ENCODE measurements around the gene DPP6. TPM values are rescaled to one million over a fixed set of nuclear protein-coding genes. Genes with fewer than 3 reads are reported as not detected.

DPP6 gene
- total RNA-seq, 1 donor from 2014 or later, result not detected

DNA sequence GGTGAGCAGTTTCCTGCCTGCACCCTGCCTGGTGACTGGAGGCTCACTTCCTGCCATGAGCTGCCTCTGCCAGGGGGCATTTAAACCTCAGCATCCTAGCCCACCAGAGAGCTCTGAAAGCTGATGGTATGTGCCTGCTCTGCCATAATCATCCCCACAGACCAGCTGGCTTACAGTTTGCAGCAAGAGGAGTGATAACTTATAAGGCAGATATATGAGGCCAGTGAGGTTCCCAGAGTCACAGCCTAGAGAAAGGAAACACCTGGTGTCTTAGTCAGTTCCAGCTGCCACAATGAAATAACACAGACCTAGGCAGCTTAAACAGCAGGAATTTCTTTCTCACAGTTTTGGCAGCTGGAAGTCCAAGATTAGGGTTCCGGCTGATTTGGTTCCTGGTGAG, 718.8 kb downstream of the DPP6 start:
- H3K4me1 Mint-ChIP-seq (ENCODE audit: low read depth, unreplicated experiment), result no peaks in the 10 kb centered on the region
- no peak overlapping the region for H3K4me3 Mint-ChIP-seq (ENCODE audit: unreplicated experiment)
- no peaks in the 10 kb centered on the region for H3K36me3 Mint-ChIP-seq (ENCODE audit: unreplicated experiment)
- peaks cover 29% of the 10 kb centered on the region for H3K9me3 Mint-ChIP-seq (ENCODE audit: unreplicated experiment)
- H3K27me3 Mint-ChIP-seq (ENCODE audit: unreplicated experiment), result no peaks in the 10 kb centered on the region
- no peak for DNase-seq
- TF ChIP-seq, protein P1, sequence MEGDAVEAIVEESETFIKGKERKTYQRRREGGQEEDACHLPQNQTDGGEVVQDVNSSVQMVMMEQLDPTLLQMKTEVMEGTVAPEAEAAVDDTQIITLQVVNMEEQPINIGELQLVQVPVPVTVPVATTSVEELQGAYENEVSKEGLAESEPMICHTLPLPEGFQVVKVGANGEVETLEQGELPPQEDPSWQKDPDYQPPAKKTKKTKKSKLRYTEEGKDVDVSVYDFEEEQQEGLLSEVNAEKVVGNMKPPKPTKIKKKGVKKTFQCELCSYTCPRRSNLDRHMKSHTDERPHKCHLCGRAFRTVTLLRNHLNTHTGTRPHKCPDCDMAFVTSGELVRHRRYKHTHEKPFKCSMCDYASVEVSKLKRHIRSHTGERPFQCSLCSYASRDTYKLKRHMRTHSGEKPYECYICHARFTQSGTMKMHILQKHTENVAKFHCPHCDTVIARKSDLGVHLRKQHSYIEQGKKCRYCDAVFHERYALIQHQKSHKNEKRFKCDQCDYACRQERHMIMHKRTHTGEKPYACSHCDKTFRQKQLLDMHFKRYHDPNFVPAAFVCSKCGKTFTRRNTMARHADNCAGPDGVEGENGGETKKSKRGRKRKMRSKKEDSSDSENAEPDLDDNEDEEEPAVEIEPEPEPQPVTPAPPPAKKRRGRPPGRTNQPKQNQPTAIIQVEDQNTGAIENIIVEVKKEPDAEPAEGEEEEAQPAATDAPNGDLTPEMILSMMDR (IDR thresholded peaks at IDR 0.05; ENCODE audit: partially characterized antibody, unreplicated experiment), result no peak
- no peak overlapping the region for H3K27ac Mint-ChIP-seq (ENCODE audit: unreplicated experiment)

DNA sequence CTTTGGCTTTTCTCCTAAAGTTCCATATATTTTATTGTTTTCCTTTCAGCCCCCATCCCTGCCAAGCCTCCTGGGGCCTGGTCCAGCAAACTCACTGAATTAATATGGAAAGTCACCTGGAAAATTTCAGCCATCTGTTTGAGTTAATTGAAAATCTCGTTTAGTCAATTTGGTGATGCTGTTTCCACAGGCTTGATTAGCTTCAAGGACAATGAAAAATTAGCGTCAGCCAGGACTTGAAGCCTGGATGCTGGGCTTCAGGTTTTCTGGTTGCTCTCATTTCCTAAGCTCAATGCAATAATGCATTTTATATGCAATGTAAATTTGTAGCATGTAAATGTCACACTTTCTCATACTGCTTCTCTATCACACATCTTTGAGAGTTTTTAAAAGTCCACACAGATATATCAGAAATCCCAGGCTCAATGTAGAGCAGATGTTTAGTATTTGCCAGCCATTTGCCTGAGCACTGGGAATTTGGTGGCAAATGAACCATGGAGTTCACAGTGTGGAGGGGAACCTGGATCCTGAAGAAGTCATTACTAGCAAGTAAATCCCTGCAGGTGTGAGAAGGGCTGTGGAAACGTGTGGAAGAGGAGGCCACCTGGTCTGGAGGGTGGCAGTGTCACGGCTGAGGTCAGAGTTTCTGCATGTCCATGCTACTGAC, 722.2 kb downstream of the DPP6 start:
- DNase-seq, result no peak
- H3K4me1 Mint-ChIP-seq (ENCODE audit: low read depth, unreplicated experiment), result no peaks in the 10 kb centered on the region
- no peak overlapping the region for H3K4me3 Mint-ChIP-seq (ENCODE audit: unreplicated experiment)
- H3K36me3 Mint-ChIP-seq (ENCODE audit: unreplicated experiment), result peaks cover 12% of the 10 kb centered on the region
- H3K27ac Mint-ChIP-seq (ENCODE audit: unreplicated experiment), result no peak overlapping the region
- TF ChIP-seq, protein P1 (IDR thresholded peaks at IDR 0.05; ENCODE audit: partially characterized antibody, unreplicated experiment), result no peak
- H3K9me3 Mint-ChIP-seq (ENCODE audit: unreplicated experiment), result peaks cover 40% of the 10 kb centered on the region
- H3K27me3 Mint-ChIP-seq (ENCODE audit: unreplicated experiment), result peaks cover 4% of the 10 kb centered on the region

DNA sequence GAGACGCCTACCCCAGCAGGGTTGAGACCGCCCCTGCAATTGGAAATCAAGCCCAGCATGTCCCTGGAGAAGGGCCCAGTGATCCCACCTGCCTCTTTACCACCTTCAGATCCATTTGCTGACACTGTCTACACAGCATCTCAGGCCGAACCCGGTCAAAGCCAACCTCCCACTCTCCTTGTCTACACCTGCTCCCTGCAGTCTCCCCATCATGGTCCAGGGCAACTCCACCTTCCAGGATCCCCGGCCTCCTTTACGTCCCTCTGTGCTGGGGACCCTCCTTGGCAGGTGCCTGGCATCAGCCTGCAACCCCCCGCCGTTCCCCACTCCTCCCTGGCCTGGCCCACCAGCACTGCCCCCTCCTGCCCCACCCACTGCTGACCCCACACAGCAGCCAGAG, 723.5 kb downstream of the DPP6 start:
- H3K36me3 Mint-ChIP-seq (ENCODE audit: unreplicated experiment), result peaks cover 18% of the 10 kb centered on the region
- TF ChIP-seq, protein P1 (IDR thresholded peaks at IDR 0.05; ENCODE audit: partially characterized antibody, unreplicated experiment), result no peak
- no peaks in the 10 kb centered on the region for H3K4me1 Mint-ChIP-seq (ENCODE audit: low read depth, unreplicated experiment)
- no peak overlapping the region for H3K27ac Mint-ChIP-seq (ENCODE audit: unreplicated experiment)
- H3K4me3 Mint-ChIP-seq (ENCODE audit: unreplicated experiment), result no peak overlapping the region
- H3K27me3 Mint-ChIP-seq (ENCODE audit: unreplicated experiment), result peaks cover 5% of the 10 kb centered on the region
- no peak for DNase-seq
- H3K9me3 Mint-ChIP-seq (ENCODE audit: unreplicated experiment), result peaks cover 40% of the 10 kb centered on the region

DNA sequence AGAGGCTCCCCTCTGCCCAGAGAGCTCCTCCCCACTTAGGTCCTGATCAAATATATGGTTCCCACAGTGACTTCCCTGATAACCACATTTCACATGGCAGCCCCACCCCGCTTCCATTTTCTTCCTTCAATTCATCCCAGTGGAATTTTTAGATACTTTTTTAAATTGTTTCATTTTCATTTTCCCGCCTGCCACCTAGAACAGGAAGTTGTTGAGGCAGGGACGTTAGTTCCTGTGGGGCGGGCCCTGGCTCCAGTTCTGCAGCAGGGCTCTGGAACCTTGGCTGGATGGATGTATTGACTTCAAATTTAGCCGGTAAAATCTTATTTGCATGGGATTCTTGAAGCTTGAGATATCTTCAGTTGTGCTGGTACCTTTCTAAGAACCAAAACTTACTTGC, 724.2 kb downstream of the DPP6 start:
- Mint-ChIP-seq H3K27me3 (ENCODE audit: unreplicated experiment) (peaks cover 5% of the 10 kb centered on the region), H3K27ac (ENCODE audit: unreplicated experiment) (no peak overlapping the region), H3K4me1 (ENCODE audit: low read depth, unreplicated experiment) (no peaks in the 10 kb centered on the region), H3K36me3 (ENCODE audit: unreplicated experiment) (peaks cover 22% of the 10 kb centered on the region), H3K9me3 (ENCODE audit: unreplicated experiment) (peaks cover 45% of the 10 kb centered on the region), H3K4me3 (ENCODE audit: unreplicated experiment) (no peak overlapping the region)
- DNase-seq, result no peak
- TF ChIP-seq, protein P1 (IDR thresholded peaks at IDR 0.05; ENCODE audit: partially characterized antibody, unreplicated experiment), result no peak

- Mint-ChIP-seq H3K27ac (ENCODE audit: unreplicated experiment) (no peak overlapping the region), H3K36me3 (ENCODE audit: unreplicated experiment) (peaks cover 22% of the 10 kb centered on the region), H3K27me3 (ENCODE audit: unreplicated experiment) (peaks cover 5% of the 10 kb centered on the region), H3K4me3 (ENCODE audit: unreplicated experiment) (no peak overlapping the region), H3K4me1 (ENCODE audit: low read depth, unreplicated experiment) (no peaks in the 10 kb centered on the region), H3K9me3 (ENCODE audit: unreplicated experiment) (peaks cover 45% of the 10 kb centered on the region)
- TF ChIP-seq, protein P1 (IDR thresholded peaks at IDR 0.05; ENCODE audit: partially characterized antibody, unreplicated experiment), result no peak
- DNase-seq, result no peak
These were observed 724.8 kb downstream of the DPP6 start for GRCh38 chr7:154777023-154777422.

Data from glutamatergic neuron (in vitro differentiated cells).